SK-N-MC (cell line): Measurements from ENCODE around the gene SIVA1.

Experiments
- EZH2 ChIP-seq: fragments of 200-600 bp; sonication (generic); IDR thresholded peaks from one replicate; pipeline ENCODE4 v1.6.1; 2017; ENCODE audit warnings: antibody characterized with exemption
- POLR2AphosphoS5 ChIP-seq: IDR thresholded peaks from 2 replicates; pipeline ENCODE4 v1.6.1; 2012; ENCODE audit warnings: mild to moderate bottlenecking, low read depth, low read length, borderline replicate concordance

DNA sequence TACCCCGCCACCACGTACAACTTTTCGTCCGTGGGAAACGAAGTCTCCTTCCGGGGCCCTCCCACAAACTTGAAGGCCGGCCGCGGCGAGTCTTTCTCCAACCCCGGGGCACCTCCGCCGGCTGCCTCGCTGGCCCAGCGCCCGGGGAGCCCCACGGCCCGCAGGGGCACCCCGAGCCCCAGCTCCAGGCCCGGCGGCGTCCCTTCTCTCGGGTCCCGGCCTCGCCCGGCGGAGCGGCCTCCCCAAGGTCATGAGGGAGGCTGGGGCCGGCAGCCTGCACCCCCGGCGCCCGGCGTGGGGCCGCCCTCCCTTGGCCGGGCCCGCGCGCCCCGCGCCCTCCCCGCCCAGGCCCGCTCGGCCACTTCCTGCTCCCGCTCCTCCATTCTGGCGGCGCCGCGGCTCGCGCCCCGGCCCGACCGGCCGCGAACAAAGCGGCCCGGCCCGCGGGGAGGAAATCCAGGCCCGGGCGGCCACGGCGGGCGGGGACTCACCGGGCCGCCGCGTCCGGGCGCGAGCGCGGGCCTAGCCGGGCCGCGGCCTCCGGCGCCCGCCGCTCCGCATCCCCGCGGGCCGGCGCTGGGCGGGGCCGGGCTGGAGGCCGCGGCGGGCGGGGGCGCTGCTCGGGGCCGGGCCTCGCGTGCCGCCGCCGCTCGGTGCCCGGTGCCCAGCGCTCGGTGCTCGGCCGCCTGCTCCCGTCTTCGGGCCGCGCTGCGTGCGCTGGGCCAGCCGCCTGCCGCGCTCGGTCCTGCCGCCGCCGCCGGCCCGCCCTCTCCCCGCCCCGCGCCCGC is 42.2 kb downstream of the SIVA1 start, which contains the start of gene AKT1:
- TF ChIP-seq EZH2: no peak
- no peak for TF ChIP-seq POLR2AphosphoS5
